NCI-H2171 (cell line): ENCODE measurements around the gene EMD.
"Not testable (repeated sequence)": the region's sequence is repeated elsewhere in the genome, so short reads cannot be mapped to it uniquely, and the experiment has no call there.

Source experiments
- DNase-seq: peaks from one replicate; lab custom pipeline; 2025; lab: John Stamatoyannopoulos, UW

Gene EMD

GRCh38 chrX:154396363-154396762 is 17.3 kb downstream of the EMD start:
- not testable (repeated sequence) for DNase-seq

- DNase-seq = peak; percentile 45
Measured at GRCh38 chrX:154396973-154397887, 18.1 kb downstream of the EMD start.

- peak; percentile 79 for DNase-seq
Measured at GRCh38 chrX:154397888-154398667, 19.0 kb downstream of the EMD start, which contains the start of gene RPL10. RPL10 (plus strand) TSS chrX:154398377; CDS start chrX:154398520, 143 bp downstream.

GRCh38 chrX:154398668-154399526 is 19.8 kb downstream of the EMD start:
- DNase-seq = peak; percentile 37

GRCh38 chrX:154399527-154400368 is 20.7 kb downstream of the EMD start:
- no peak for DNase-seq

GRCh38 chrX:154400369-154400817 is 21.3 kb downstream of the EMD start:
- not testable (repeated sequence) for DNase-seq

- DNase-seq = no peak
Measured at GRCh38 chrX:154401045-154401799, 22.1 kb downstream of the EMD start.

GRCh38 chrX:154401918-154402621 is 23.0 kb downstream of the EMD start:
- no peak for DNase-seq

- no peak for DNase-seq
Measured at GRCh38 chrX:154402622-154403127, 23.6 kb downstream of the EMD start.

GRCh38 chrX:154403192-154403591 is 24.1 kb downstream of the EMD start:
- DNase-seq = no peak

- no peak for DNase-seq
Measured at GRCh38 chrX:154403858-154404257, 24.8 kb downstream of the EMD start.

- no peak for DNase-seq
Measured at GRCh38 chrX:154404625-154405192, 25.6 kb downstream of the EMD start.

- no peak for DNase-seq
Measured at GRCh38 chrX:154408659-154409221, 29.6 kb downstream of the EMD start.

GRCh38 chrX:154409222-154409871 is 30.3 kb downstream of the EMD start, which contains the start of gene DNASE1L1:
DNASE1L1 (minus strand) TSS chrX:154409254; CDS start chrX:154405568, 3,686 bp downstream.
- no peak for DNase-seq

- peak; percentile 12 for DNase-seq
Measured at GRCh38 chrX:154411981-154412340, 32.9 kb downstream of the EMD start.

- no peak for DNase-seq
Measured at GRCh38 chrX:154412468-154412867, 33.4 kb downstream of the EMD start.

GRCh38 chrX:154413142-154413541 is 34.0 kb downstream of the EMD start:
- no peak for DNase-seq

GRCh38 chrX:154417157-154417556 is 38.1 kb downstream of the EMD start:
- DNase-seq = no peak
